GM10266 (cell line): ENCODE data around the gene AIF1L.

Experiments
- DNase-seq: peaks from one replicate; pipeline ENCODE4 v3.0.0; 2012; ENCODE audit errors: extremely low spot score
- TF ChIP-seq, protein P1 (sequence below): IDR thresholded peaks from 2 replicates; pipeline ENCODE4 v1.5.1; 2012; ENCODE audit warnings: mild to moderate bottlenecking, low read depth; ENCODE audit not compliant: control insufficient read depth, insufficient read depth; ENCODE audit errors: missing control alignments

AIF1L gene

DNA sequence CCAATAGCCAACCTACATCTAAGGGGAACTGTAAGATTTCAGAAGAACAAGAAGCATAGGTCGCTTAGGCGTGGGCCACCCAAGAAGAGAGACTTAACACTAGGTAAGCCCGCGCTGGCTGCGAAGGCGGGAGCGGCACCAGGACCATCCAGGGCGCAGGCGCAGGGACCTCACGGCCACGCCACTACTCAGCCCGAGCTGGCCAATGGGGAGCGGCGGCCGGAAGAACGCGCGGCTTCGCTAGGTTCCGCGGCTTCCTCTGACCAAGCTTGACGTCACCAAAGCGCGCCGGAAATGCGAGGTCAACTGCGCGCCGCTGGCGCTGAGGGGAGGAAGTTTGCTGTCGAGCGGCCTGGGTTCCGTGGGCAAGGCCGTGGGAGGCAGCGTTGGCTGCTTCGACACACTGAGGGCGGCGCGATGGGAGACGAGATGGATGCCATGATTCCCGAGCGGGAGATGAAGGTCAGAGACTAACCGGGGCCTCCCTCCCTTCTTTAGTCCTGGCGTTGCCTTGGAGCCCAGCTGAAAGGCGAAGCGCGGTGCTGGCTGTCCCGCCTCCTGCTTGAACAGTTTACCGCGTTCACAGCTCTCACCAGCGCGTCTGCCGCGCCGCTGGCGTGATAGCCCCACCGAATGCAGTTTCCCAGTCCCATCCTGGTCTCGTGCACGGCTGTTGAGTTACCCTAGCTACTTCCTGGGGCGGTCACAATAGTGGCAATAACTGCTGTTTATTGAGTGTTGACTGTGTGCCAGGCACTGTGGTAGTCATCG lies 29.1 kb downstream of the AIF1L start, which contains the start of gene NUP214:
TSS of gene NUP214 (plus strand) at position 299 of the 771 bp plus-strand sequence. CDS start at position 418, 119 bp downstream.
- DNase-seq, result peak; percentile 97
- TF ChIP-seq, protein P1, sequence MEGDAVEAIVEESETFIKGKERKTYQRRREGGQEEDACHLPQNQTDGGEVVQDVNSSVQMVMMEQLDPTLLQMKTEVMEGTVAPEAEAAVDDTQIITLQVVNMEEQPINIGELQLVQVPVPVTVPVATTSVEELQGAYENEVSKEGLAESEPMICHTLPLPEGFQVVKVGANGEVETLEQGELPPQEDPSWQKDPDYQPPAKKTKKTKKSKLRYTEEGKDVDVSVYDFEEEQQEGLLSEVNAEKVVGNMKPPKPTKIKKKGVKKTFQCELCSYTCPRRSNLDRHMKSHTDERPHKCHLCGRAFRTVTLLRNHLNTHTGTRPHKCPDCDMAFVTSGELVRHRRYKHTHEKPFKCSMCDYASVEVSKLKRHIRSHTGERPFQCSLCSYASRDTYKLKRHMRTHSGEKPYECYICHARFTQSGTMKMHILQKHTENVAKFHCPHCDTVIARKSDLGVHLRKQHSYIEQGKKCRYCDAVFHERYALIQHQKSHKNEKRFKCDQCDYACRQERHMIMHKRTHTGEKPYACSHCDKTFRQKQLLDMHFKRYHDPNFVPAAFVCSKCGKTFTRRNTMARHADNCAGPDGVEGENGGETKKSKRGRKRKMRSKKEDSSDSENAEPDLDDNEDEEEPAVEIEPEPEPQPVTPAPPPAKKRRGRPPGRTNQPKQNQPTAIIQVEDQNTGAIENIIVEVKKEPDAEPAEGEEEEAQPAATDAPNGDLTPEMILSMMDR, result no peak

GRCh38 chr9:131126059-131126426 lies 29.7 kb downstream of the AIF1L start:
- no peak for DNase-seq
- TF ChIP-seq, protein P1, result no peak

DNA sequence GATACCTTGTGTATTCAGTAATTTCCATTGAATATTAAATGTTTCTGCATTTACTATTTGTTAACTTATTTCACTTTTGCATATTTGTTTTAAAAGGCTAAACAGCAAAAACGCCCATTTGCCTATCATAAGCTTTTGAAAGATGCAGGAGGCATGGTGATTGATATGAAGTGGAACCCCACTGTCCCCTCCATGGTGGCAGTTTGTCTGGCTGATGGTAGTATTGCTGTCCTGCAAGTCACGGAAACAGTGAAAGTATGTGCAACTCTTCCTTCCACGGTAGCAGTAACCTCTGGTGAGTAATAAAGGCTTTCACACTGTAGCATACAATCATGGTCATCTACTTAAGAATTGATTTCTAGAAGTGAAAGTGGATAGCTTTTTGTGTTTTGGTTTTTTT lies 32.9 kb downstream of the AIF1L start:
- TF ChIP-seq, protein P1, result no peak
- DNase-seq, result no peak

- no peak for DNase-seq
- TF ChIP-seq, protein P1, result no peak
These were observed 42.3 kb downstream of the AIF1L start for GRCh38 chr9:131138676-131139075.

DNA sequence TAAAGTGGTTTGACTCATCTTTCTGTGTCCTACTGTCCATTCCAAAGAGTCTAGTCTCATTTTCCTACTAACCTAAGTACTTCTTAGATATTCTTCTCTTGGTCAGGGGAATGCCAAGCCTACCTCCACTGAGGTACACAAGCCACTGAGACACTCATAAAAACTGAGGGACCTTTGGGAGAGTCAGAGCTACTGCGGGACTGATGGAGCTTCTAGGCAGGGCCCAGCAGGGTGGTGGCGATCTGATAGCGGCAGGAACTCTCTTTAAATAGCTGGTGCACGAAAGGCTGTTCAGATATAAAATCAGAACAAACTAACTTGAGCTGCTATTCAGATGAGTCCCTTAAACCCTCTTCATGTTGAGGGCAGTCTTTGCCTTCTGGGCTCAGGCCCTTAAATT lies 43.8 kb downstream of the AIF1L start:
- TF ChIP-seq, protein P1, result no peak
- DNase-seq, result no peak

DNA sequence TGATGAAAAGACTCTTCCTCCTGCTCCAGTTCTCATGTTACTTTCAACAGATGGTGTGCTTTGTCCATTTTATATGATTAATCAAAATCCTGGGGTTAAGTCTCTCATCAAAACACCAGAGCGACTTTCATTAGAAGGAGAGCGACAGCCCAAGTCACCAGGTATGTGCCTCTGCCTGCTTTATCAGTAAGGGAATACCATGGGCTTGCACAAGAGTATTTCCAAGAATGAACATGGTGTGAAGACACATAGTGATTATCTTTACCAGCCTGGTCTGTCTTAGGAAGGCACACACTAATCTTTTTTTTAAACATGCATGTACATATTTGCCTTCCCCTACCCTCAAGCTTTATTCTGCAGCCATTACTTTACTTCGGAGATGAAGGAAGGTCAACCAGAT lies 44.2 kb downstream of the AIF1L start:
- no peak for DNase-seq
- TF ChIP-seq, protein P1, result no peak

DNA sequence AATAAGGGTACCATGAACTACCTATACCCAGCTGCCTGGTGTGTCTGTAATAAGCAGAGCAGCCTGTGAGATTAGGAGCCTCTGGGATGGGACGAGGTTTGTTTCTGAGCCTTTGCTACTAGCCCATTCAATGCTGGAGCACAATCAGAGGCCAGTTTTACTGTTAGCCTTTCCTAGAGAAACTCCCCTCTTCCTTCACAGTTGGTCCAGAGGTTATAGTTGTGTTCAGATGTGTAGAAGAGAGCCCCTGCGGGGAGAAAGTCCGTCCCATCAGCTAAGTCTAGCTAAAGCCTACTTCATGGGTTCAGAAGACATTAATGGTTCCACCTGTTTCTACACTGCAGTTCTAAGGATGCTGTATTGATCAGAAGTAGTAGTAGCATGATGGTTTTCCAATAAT lies 45.8 kb downstream of the AIF1L start:
- no peak for DNase-seq
- TF ChIP-seq, protein P1, result no peak
